Measurements from ENCODE around the gene SPNS3.

The SPNS3 gene, protein sequence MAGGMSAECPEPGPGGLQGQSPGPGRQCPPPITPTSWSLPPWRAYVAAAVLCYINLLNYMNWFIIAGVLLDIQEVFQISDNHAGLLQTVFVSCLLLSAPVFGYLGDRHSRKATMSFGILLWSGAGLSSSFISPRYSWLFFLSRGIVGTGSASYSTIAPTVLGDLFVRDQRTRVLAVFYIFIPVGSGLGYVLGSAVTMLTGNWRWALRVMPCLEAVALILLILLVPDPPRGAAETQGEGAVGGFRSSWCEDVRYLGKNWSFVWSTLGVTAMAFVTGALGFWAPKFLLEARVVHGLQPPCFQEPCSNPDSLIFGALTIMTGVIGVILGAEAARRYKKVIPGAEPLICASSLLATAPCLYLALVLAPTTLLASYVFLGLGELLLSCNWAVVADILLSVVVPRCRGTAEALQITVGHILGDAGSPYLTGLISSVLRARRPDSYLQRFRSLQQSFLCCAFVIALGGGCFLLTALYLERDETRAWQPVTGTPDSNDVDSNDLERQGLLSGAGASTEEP

GRCh38 chr17:4433515-4434031, at the start of gene SPNS3:
Gene SPNS3 (plus strand): TSS chr17:4433940. CDS start chr17:4433968, 28 bp downstream.
- peak; percentile 35 for DNase-seq

DNA sequence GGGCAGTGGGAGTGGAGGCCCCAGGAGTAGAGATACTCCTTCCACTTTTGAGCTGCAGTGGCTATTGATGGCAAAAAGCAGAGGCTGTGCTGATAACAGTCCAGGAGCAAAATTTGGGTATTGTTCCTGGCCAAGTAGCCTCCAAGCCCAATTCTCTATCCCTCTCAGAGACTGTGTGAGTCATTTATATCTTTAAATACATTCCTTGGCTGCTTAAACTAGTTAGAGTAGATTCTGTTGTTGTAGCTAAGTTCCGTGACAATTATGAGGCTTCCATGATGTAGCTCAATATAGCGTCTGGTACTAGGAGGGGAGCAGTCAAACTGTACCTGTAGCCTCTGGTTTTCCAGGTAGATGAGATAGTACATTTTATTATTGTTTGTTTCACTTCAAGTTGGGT, 47.3 kb upstream of the SPNS3 start:
- DNase-seq, result no peak

DNA sequence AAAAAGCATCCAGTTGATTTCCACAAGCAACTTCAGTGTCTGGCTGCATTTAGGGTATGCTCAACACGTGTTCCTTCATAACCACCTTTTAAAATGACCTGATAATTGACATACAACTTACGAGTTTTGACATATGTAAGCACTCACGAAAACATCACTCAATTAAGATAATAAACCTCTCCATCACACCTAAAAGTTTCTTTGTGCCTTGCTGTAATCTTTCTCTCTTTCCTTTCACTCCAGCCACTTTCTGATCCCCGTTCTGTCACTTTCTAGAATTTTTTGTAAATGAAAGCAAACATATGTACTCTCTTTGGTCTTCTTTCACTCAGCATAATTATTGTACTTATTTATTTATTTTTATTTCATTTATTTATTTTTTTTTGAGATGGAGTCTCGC, 46.6 kb upstream of the SPNS3 start:
- no peak for DNase-seq

- DNase-seq, result no peak
Measured at GRCh38 chr17:4389079-4389478, 44.7 kb upstream of the SPNS3 start.

GRCh38 chr17:4393806-4394205, 39.9 kb upstream of the SPNS3 start:
- no peak for DNase-seq

- no peak for DNase-seq
Measured at GRCh38 chr17:4394208-4395110, 39.3 kb upstream of the SPNS3 start.

DNA sequence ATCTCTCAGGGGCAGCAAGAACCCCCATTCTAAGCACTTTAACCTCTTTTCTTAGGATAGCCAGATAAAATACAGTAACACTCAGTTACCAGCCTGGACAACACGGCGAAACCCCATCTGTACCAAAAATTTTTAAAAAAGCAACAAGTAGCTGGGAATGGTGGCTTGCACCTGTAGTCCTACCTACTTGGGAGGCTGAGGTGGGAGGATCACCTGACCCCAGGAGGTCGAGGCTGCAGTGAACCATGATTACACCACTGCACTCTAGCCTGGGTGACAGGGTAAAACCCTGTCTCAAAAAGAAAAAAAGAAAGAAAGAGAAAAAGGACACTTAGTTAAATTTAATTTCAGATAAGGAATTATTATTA, 38.6 kb upstream of the SPNS3 start:
- DNase-seq, result no peak

DNA sequence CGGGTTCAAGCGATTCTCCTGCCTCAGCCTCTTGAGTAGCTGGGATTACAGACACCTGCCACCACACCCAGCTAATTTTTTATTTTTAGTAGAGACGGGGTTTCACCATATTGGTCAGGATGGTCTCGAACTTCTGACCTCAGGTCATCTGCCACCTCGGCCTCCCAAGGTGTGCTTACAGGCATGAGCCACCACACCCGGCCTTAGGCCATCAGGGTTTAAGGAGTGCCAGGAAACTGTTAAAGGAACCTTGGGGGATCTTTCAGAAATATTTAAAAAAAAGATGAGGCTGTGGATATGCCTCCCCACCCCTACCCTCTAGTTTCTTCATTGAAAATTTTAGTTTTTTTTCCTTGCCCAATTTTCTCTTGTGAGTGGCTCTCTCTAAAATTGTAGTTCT, 35.9 kb upstream of the SPNS3 start:
- no peak for DNase-seq

DNA sequence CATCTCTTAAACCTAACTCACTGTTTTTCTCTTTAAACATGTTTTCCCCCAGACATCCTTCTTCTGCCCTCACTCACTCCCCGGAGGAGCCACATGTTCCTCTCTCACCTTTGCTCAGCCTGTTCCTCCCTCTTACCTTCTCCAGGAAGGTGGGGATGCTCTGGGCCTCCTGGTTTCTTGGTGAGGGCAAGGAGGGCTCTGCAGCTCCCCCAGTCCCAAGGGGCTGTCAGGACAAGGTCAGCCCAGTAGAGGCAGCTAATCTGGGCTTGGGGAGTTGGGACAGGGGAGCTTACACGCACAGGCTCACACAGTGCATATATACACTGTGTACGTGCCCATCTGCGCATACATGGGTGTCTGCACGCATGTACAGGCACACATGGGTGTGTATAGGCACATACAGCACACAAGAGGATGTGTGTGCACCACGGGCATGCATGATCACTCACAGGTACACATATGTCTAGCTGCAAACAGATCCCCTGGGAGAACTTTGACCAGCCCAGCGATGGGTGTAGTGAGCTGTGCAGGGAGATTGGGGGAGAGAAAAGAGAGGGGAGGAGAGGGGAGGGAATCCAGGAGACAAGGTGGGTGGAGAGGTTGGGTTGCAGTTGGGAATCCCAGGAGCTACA, 28.6 kb upstream of the SPNS3 start:
- DNase-seq, result no peak

DNA sequence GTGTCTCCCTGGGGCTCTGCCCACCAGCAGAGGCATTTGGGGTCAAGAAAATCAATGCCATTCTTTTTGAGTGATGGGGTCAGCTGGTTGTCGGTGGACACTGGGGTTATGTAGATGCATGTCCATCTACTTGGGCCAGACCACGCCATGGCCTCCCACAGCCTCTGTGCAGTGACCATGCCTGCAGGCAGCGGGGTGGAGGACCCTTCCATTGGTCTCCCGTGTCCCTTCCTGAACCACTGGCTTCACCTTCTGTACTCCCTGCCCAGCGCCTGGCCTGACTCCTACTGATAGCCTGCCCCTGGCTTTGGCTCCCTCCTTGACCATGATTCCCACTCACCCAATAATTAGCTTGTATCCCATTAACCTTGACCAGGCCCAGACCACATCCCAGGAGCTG, 28.0 kb upstream of the SPNS3 start:
- no peak for DNase-seq

- no peak for DNase-seq
Measured at GRCh38 chr17:4406386-4406785, 27.4 kb upstream of the SPNS3 start.

GRCh38 chr17:4407216-4407615, 26.5 kb upstream of the SPNS3 start:
- DNase-seq, result no peak

DNA sequence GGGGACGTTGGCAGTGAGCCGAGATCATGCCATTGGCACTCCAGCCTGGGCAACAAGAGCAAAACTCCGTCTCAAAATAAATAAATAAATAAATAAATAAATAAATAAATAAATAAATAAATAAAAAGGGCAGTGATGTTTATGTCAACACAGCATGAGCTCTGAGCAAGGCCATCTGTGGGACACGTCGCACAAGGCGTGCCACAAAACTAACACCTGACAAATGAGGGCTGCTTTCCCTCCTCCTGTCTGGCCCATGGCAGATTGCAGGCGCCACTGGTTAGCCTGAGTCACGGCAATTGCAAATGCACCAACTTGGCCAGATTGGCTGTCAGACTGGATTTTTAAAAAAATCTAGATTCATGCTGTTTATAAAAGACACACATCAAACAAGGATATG, 25.9 kb upstream of the SPNS3 start:
- DNase-seq, result no peak

GRCh38 chr17:4409659-4410058, 24.1 kb upstream of the SPNS3 start:
- DNase-seq, result no peak

- no peak for DNase-seq
Measured at GRCh38 chr17:4411201-4411600, 22.5 kb upstream of the SPNS3 start.

DNA sequence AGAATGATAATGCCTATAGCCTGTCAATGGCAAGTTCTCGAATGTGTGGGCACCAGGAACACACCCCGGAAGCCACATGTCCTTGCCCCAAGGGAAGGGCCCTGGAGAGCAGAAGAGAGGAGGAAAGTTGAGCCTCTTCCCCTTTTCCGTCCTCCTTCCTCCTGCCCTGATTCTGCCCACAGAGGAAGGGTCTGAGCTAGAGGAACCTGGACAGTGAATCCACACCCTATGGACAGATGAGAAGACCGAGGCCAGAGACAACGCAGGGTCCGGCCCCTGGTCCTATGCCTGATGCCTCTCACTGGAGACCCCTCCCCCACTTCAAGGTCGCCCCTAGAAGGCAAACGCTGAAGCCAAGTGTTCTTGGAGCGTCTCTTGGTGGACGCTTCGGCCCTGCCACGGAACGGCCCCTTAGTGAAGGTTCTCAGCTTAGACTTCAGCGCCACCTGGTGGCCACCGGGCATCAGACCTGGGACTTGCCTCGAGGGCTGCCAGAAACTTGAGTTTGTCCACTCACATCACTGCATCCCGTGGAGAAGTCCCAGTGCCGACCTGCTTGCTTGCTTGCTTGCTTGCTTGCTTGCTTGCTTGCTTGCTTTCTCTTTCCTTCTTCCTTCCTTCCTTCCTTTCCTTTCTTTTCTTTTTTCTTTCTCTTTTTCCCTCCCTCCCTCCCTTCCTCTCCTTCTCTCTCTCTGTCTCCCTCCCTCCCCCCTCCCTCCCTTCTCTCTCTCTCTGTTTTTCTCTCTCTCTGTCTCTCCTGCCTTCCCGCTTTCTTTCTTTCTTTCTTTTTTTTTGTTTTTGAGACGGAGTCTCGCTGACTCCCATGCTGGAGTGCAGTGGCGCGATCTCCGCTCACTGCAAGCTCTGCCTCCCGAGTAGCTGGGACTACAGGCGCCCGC, 20.6 kb upstream of the SPNS3 start:
- DNase-seq, result peak; percentile 89

GRCh38 chr17:4417129-4417667, 16.5 kb upstream of the SPNS3 start:
- no peak for DNase-seq

GRCh38 chr17:4420692-4421131, 13.0 kb upstream of the SPNS3 start:
- DNase-seq, result peak; percentile 66

GRCh38 chr17:4422864-4423263, 10.9 kb upstream of the SPNS3 start:
- DNase-seq, result no peak

DNA sequence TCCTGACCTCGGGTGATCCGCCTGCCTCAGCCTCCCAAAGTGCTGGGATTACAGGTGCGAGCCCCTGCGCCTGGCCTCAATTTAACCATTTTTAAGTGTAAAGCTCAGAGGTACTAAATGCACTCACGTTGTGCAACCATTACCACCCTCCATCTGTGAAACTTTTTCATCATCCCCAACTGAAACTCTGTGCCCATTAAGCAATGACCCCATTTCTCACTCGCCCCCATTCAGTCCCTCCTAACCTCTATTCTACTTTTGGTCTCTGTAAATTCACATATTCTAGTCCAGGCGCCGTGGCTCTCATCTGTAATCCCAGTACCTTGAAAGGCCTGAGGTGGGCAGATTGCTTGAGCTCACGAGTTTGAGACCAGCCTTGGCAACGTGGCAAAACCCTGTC, 8.3 kb upstream of the SPNS3 start:
- no peak for DNase-seq

DNA sequence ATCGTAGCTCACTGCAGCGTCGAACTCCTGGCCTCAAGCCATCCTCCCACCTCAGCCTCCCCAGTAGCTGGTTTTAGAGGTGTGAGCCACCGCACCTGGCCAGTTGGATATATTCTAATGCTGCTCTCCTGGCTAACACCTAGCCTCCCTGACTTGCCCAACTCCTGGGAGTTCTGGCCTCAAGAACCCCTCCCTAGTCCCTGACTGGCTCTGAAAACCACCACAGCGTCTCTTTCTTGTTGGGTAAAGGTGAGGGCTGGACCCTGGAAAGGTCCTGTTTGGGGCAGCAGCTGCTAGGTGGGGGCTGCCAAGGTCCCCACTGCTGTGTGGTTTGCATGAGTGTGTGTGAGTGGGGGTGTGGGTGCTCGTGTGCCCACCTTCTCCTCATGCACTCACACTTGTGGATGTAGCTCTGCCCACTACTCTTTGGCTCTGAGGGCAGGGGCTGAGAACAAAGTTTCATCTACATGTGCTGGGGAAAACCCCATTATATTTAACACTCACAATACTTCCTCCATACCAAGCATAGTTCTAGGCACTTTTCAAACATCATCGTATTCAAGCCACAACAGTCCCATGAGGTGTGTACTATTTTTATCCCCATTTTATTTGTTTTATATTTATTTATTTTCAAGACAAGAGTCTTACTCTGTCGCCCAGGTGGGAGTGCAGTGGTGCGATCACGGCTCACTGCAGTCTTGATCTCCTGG, 7.1 kb upstream of the SPNS3 start:
- DNase-seq, result no peak
